SK-N-MC (cell line): ENCODE data around the gene TPD52L2.

Experiments
- DNase-seq: peaks from one replicate; pipeline ENCODE4 v3.0.0-alpha.2; 2011; ENCODE audit warnings: low read depth, low spot score
- H3K27ac ChIP-seq: fragments of 200-600 bp; sonication (generic); 2 replicates; pipeline ENCODE4 v1.5.1; 2016; ENCODE audit warnings: mixed run types
- H3K36me3 ChIP-seq: fragments of 200-600 bp; sonication (generic); 2 replicates; pipeline ENCODE4 v1.6.1; 2017; ENCODE audit warnings: antibody characterized with exemption, low read length, mixed read lengths; ENCODE audit not compliant: insufficient read depth
- H3K4me3 ChIP-seq: fragments of 200-600 bp; sonication (generic); 2 replicates; pipeline ENCODE4 v1.5.1; 2016
- H3K9ac ChIP-seq: fragments of 200-600 bp; sonication (generic); 2 replicates; pipeline ENCODE4 v1.8.0; 2017; ENCODE audit warnings: mixed run types, mixed read lengths; ENCODE audit not compliant: insufficient read length
- H3K9me3 ChIP-seq: fragments of 200-600 bp; sonication (generic); 2 replicates; pipeline ENCODE4 v1.6.1; 2017; ENCODE audit warnings: low read depth, mild to moderate bottlenecking, antibody characterized with exemption, low read length, moderate library complexity, mixed read lengths
- EZH2 ChIP-seq: fragments of 200-600 bp; sonication (generic); IDR thresholded peaks from one replicate; pipeline ENCODE4 v1.6.1; 2017; ENCODE audit warnings: antibody characterized with exemption
- FOXP2 ChIP-seq: optimal IDR thresholded peaks from 2 replicates; pipeline ENCODE3; 2011; ENCODE audit warnings: mild to moderate bottlenecking, moderate library complexity; ENCODE audit not compliant: insufficient read depth; ENCODE audit errors: extremely low read length, control extremely low read depth
- POLR2AphosphoS5 ChIP-seq: IDR thresholded peaks from 2 replicates; pipeline ENCODE4 v1.6.1; 2012; ENCODE audit warnings: mild to moderate bottlenecking, low read depth, low read length, borderline replicate concordance

The TPD52L2 gene

DNA sequence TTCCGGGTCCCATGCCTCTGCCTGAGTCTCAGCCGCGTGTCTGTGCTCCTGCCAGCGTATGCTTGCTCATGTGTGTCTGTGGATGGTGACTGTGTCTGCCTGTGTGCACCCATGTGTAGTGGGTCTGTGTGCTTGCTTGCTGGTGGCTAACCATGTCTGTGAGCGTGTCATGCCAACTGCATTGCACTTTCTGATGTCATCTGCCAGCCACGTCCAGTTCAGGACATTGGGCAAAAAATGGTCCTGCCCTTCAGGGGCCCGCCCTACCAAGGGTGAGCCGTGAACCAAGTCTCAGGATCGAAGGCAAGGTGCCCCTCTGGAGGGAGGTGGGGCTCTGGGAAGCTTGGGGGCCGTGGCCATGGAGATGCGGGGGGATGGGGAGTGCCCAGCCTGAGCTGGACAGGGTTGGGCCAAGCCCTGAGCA is 24.7 kb upstream of the TPD52L2 start:
- H3K9ac ChIP-seq, result no peak overlapping the region
- DNase-seq, result no peak
- H3K9me3 ChIP-seq, result no peaks in the 10 kb centered on the region
- TF ChIP-seq EZH2 (no peak), POLR2AphosphoS5 (no peak), FOXP2 (no peak)
- no peak overlapping the region for H3K27ac ChIP-seq
- H3K4me3 ChIP-seq, result no peak overlapping the region
- H3K36me3 ChIP-seq, result no peaks in the 10 kb centered on the region

- no peak for DNase-seq
- H3K9me3 ChIP-seq, result no peaks in the 10 kb centered on the region
- TF ChIP-seq EZH2 (no peak), FOXP2 (no peak), POLR2AphosphoS5 (no peak)
- no peak overlapping the region for H3K27ac ChIP-seq
- H3K9ac ChIP-seq, result no peak overlapping the region
- no peaks in the 10 kb centered on the region for H3K36me3 ChIP-seq
- H3K4me3 ChIP-seq, result no peak overlapping the region
These were observed 22.8 kb upstream of the TPD52L2 start for GRCh38 chr20:63842258-63842657.

DNA sequence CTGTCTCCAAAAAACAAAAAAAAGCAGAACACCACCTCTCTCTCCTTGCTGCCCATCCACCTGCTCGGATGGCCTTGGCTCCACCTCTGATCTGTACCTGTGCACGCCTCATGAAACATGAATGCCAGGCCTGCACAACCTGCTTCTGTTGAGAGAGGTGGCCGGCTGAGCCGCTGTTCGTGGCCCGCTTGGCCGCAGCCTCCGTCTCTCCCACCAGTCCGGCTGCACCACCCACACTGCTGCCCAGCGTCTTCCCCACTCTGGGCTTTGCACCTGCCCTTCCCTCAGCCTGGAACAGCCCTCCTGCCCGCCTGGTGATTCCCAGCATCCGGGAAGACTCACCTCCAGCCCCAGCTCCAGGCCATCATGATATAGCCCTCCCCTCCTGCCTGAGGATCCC is 21.8 kb upstream of the TPD52L2 start:
- DNase-seq, result no peak
- TF ChIP-seq FOXP2 (no peak), POLR2AphosphoS5 (no peak)
- Histone ChIP-seq H3K9me3 (no peaks in the 10 kb centered on the region), H3K4me3 (no peak overlapping the region), H3K9ac (no peak overlapping the region), H3K27ac (no peak overlapping the region), H3K36me3 (no peaks in the 10 kb centered on the region)

GRCh38 chr20:63843778-63844177 is 21.3 kb upstream of the TPD52L2 start:
- H3K4me3 ChIP-seq, result no peak overlapping the region
- no peak overlapping the region for H3K9ac ChIP-seq
- H3K27ac ChIP-seq, result no peak overlapping the region
- DNase-seq, result no peak
- no peaks in the 10 kb centered on the region for H3K9me3 ChIP-seq
- no peaks in the 10 kb centered on the region for H3K36me3 ChIP-seq
- TF ChIP-seq EZH2, result no peak
- no peak for TF ChIP-seq POLR2AphosphoS5
- TF ChIP-seq FOXP2, result no peak

DNA sequence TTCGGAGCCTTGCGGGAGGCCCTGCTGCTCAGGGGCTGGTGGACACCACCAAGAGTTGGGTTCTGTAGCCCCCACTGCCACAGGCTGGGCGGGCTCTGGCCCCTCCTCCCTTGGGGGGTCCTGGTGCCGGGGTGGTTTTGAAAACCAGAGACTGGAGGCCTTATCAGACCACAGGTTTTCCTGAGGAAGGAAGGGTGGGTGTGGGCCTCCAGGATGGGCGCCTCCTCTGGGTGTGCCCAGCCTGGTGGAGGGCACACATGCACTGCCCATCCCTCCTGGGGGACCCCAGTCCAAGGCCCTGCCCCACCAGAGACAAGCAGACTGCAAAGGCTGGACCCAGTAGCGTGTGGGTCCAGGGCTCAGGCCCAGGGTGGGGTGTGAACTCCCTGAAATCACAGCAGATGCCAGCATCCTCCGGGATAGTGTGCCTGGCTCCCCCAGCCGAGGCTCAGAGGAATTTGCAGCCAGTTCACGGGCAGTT is 20.5 kb upstream of the TPD52L2 start:
- Histone ChIP-seq H3K36me3 (no peaks in the 10 kb centered on the region), H3K4me3 (no peak overlapping the region), H3K9me3 (no peaks in the 10 kb centered on the region), H3K9ac (no peak overlapping the region), H3K27ac (no peak overlapping the region)
- DNase-seq, result no peak
- no peak for TF ChIP-seq EZH2
- TF ChIP-seq POLR2AphosphoS5, result no peak
- TF ChIP-seq FOXP2, result no peak

DNA sequence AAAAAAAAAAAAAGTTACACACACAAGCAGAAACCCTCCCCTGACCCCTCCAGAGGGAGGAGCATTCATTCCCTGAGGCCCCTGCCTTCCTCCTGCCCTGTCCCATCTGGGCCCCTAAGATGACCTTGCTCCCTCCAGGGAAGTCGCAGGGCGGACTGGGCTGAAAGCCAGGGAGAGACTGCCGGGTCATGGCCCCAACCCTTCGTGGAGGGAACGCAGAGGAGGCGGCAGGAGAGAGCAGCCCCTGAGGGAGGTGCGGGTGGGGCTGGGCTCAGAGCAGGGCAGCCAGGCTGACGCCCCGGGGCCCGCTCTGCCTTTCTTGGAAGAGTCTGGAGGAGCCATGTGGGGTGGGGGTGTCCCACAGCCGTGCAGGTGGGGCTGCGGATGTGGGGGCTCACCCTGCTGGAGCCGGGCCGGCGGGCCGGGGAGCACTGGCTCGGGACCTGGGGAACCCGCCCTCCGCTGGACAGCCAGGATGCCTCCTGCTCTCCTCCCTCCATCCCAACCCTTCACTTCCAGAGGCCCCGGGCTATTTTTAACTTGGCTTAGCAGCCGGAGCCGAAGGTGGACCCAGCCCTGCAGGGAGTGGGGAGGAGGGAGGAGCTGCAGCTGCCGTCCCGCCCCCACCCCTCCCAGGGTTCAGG is 18.8 kb upstream of the TPD52L2 start:
- no peak for TF ChIP-seq EZH2
- no peak for TF ChIP-seq POLR2AphosphoS5
- no peak for TF ChIP-seq FOXP2
- Histone ChIP-seq H3K4me3 (peak overlapping the region; percentile 52), H3K36me3 (no peaks in the 10 kb centered on the region), H3K27ac (no peak overlapping the region), H3K9ac (no peak overlapping the region), H3K9me3 (no peaks in the 10 kb centered on the region)
- DNase-seq, result no peak

DNA sequence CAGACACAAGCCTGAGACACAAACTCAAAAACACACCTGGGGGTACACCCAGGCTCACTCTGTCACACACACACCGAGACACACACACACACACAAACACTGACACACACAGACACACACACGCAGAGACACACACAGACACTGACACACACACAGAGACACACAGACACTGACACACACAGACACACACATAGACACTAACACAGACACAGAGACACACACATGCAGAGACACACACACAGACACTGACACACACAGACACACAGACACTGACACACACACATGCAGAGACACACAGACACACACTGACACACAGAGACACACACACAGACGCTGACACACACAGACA is 18.2 kb upstream of the TPD52L2 start:
- Histone ChIP-seq H3K9me3 (no peaks in the 10 kb centered on the region), H3K9ac (no peak overlapping the region), H3K4me3 (no peak overlapping the region), H3K27ac (no peak overlapping the region), H3K36me3 (no peaks in the 10 kb centered on the region)
- no peak for DNase-seq
- TF ChIP-seq EZH2 (no peak), FOXP2 (no peak), POLR2AphosphoS5 (no peak)

- Histone ChIP-seq H3K27ac (no peak overlapping the region), H3K4me3 (no peak overlapping the region), H3K36me3 (no peaks in the 10 kb centered on the region), H3K9ac (no peak overlapping the region), H3K9me3 (no peaks in the 10 kb centered on the region)
- DNase-seq, result no peak
- TF ChIP-seq POLR2AphosphoS5 (no peak), FOXP2 (no peak), EZH2 (no peak)
These were observed 17.6 kb upstream of the TPD52L2 start for GRCh38 chr20:63847237-63848002.
